Measurements from ENCODE around the gene DAB2IP.

- TF ChIP-seq, protein P1, sequence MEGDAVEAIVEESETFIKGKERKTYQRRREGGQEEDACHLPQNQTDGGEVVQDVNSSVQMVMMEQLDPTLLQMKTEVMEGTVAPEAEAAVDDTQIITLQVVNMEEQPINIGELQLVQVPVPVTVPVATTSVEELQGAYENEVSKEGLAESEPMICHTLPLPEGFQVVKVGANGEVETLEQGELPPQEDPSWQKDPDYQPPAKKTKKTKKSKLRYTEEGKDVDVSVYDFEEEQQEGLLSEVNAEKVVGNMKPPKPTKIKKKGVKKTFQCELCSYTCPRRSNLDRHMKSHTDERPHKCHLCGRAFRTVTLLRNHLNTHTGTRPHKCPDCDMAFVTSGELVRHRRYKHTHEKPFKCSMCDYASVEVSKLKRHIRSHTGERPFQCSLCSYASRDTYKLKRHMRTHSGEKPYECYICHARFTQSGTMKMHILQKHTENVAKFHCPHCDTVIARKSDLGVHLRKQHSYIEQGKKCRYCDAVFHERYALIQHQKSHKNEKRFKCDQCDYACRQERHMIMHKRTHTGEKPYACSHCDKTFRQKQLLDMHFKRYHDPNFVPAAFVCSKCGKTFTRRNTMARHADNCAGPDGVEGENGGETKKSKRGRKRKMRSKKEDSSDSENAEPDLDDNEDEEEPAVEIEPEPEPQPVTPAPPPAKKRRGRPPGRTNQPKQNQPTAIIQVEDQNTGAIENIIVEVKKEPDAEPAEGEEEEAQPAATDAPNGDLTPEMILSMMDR (conservative IDR thresholded peaks at IDR 0.05; ENCODE audit: low read length), result no peak
- no peak for TF ChIP-seq EZH2phosphoT487 (IDR thresholded peaks at IDR 0.05; ENCODE audit: borderline replicate concordance)
Measured at GRCh38 chr9:121658591-121658990, 7.2 kb downstream of the DAB2IP start.
